B cell (primary cell): ENCODE measurements around the gene FAF2. TPM values are rescaled to one million over a fixed set of nuclear protein-coding genes. Genes with fewer than 3 reads are reported as not detected.

Experiments
- ATAC-seq: fragments of 200-7000 bp; cut with Tn5 transposase; one replicate; pipeline ENCODE4 v1.10.0; 2021; ENCODE audit warnings: low read depth, mild to moderate bottlenecking, moderate number of reproducible peaks, moderate library complexity
- CTCF ChIA-PET: fragments of 350-600 bp; sonication (Branson Sonifier 250); formaldehyde crosslinking; loops from one replicate; lab custom pipeline; 2021; ENCODE audit warnings: antibody characterized with exemption, inconsistent platforms; lab: Charles Lee
- POLR2A ChIA-PET: fragments of 350-600 bp; sonication (Branson Sonifier 250); formaldehyde crosslinking; loops from one replicate; lab custom pipeline; 2021; ENCODE audit warnings: antibody characterized with exemption; lab: Charles Lee
- DNase-seq: peaks from one replicate; pipeline ENCODE4 v3.0.0; 2013
- H2AFZ ChIP-seq: 2 replicates; pipeline ENCODE4 v1.6.1; 2012; ENCODE audit warnings: mild to moderate bottlenecking, low read depth, low read length; ENCODE audit not compliant: insufficient read depth, poor library complexity, severe bottlenecking
- H3K27ac ChIP-seq, 2 donors: 1 replicate in 1 of 2; 2 replicates in 1 of 2; pipeline ENCODE4 v1.5.1; 2012 to 2013; ENCODE audit warnings: low read length in 2 of 2, mild to moderate bottlenecking in 2 of 2, moderate library complexity in 1 of 2
- H3K27me3 ChIP-seq, 4 experiments: fragments of 200-600 bp in 1 of 4; sonication (generic) in 1 of 4; replicated peaks in 1 of 4; 1 replicate in 2 of 4; 2 replicates in 2 of 4; pipeline versions ENCODE4 v1.6.1 to v1.7.0; 2013 to 2016; ENCODE audit warnings: low read length in 3 of 4, mild to moderate bottlenecking in 2 of 4, mixed read lengths in 1 of 4, moderate library complexity in 1 of 4; ENCODE audit not compliant: insufficient read depth in 4 of 4, control insufficient read depth in 3 of 4; ENCODE audit errors: control extremely low read depth in 1 of 4
- H3K36me3 ChIP-seq, 2 experiments: replicated peaks in 1 of 2; 1 replicate in 1 of 2; 2 replicates in 1 of 2; pipeline versions ENCODE4 v1.6.1 to v1.7.1; 2013; ENCODE audit warnings: low read length in 1 of 2; ENCODE audit not compliant: insufficient read depth in 2 of 2, control insufficient read depth in 1 of 2; ENCODE audit errors: control extremely low read depth in 1 of 2, extremely low read depth in 1 of 2
- H3K4me1 ChIP-seq, 2 donors: fragments of 200-600 bp in 1 of 2; sonication (generic) in 1 of 2; 1 replicate in 1 of 2; 2 replicates in 1 of 2; pipeline versions ENCODE4 v1.5.1 to v1.6.1; 2013 to 2017; ENCODE audit warnings: low read length in 2 of 2; ENCODE audit not compliant: control insufficient read depth in 2 of 2, insufficient read depth in 2 of 2
- H3K4me2 ChIP-seq: replicated peaks from 2 replicates; pipeline ENCODE3; 2012; ENCODE audit warnings: mild to moderate bottlenecking, low read depth, low read length; ENCODE audit not compliant: poor library complexity, severe bottlenecking
- H3K4me3 ChIP-seq, 5 experiments: fragments of 200-600 bp in 1 of 5; sonication (generic) in 1 of 5; 1 replicate in 3 of 5; 2 replicates in 2 of 5; pipeline versions ENCODE4 v1.5.1 to v1.7.0; 2011 to 2016; ENCODE audit warnings: low read length in 4 of 5, mild to moderate bottlenecking in 4 of 5, low read depth in 2 of 5, control low read depth in 1 of 5, moderate library complexity in 1 of 5; ENCODE audit not compliant: insufficient read depth in 1 of 5; ENCODE audit errors: control extremely low read depth in 1 of 5, extremely low read depth in 1 of 5
- H3K79me2 ChIP-seq: fragments of 200-600 bp; sonication (generic); one replicate; pipeline ENCODE4 v1.6.0; 2016; ENCODE audit warnings: low read length; ENCODE audit not compliant: control insufficient read depth, insufficient read depth
- H3K9ac ChIP-seq: fragments of 200-600 bp; sonication (generic); 2 replicates; pipeline ENCODE4 v1.6.1; 2017; ENCODE audit warnings: mild to moderate bottlenecking, low read length, moderate library complexity
- H3K9me3 ChIP-seq, 3 donors: one replicate each; pipeline versions ENCODE4 v1.6.1 to v1.7.1; 2013; ENCODE audit warnings: low read length in 2 of 3; ENCODE audit not compliant: control insufficient read depth in 2 of 3, insufficient read depth in 1 of 3; ENCODE audit errors: control extremely low read depth in 1 of 3
- H4K20me1 ChIP-seq: 2 replicates; pipeline ENCODE4 v1.6.0; 2012; ENCODE audit warnings: mild to moderate bottlenecking, low read length; ENCODE audit not compliant: insufficient read depth, control insufficient read depth, poor library complexity, severe bottlenecking
- H3K27ac Mint-ChIP-seq: one replicate; pipeline ENCODE4 v1.8.0; 2021; ENCODE audit warnings: mixed read lengths
- H3K27me3 Mint-ChIP-seq: one replicate; pipeline ENCODE4 v1.8.0; 2021; ENCODE audit warnings: mixed read lengths
- H3K4me1 Mint-ChIP-seq: one replicate; pipeline ENCODE4 v1.8.0; 2021; ENCODE audit warnings: mixed read lengths
- H3K4me3 Mint-ChIP-seq: one replicate; pipeline ENCODE4 v1.8.0; 2021; ENCODE audit warnings: mixed read lengths
- H3K9me3 Mint-ChIP-seq: one replicate; pipeline ENCODE4 v1.8.0; 2022; ENCODE audit warnings: mixed read lengths; ENCODE audit not compliant: insufficient read depth
- CTCF ChIP-seq: fragments of 200-600 bp; IDR thresholded peaks from one replicate; pipeline ENCODE4 v1.8.0; 2022; ENCODE audit warnings: antibody characterized with exemption, mild to moderate bottlenecking
- EZH2 ChIP-seq: IDR thresholded peaks from 2 replicates; pipeline ENCODE4 v1.6.1; 2012; ENCODE audit warnings: borderline replicate concordance, low read depth, mild to moderate bottlenecking, moderate library complexity, low read length; ENCODE audit not compliant: insufficient read depth, poor library complexity, severe bottlenecking
- WGBS: methylation state at CpG from one replicate; pipeline ENCODE4 v1.1.5; 2013; ENCODE audit warnings: missing lambda C conversion rate; ENCODE audit not compliant: insufficient coverage; 5-methylcytosine and 5-hydroxymethylcytosine counted together
- intact Hi-C: fragments of 100-400 bp; cut with micrococcal nuclease; formaldehyde crosslinking; loops from one replicate; pipeline ENCODE4 v1.10.0; 2022
- polyA plus RNA-seq: library from polyadenylated mRNA; depleted of rRNA; stranded (reverse); fragments of >200 nt; gene quantifications from 2 replicates; pipeline ENCODE4 v1.2.3, GENCODE V29; 2012
- total RNA-seq, 2 donors: library from RNA; stranded (reverse); fragments of 120-200 nt in 1 of 2; gene quantifications; 1 replicate in 1 of 2; 2 replicates in 1 of 2; pipeline versions ENCODE4 v1.2.3 to v1.2.4, GENCODE V29; 2013 to 2022

Gene FAF2
- total and polyA plus RNA-seq, 2 donors (not counting 1 experiment from before 2014, with no cell fraction given): 10.9 to 35.1 TPM

- no peaks in the 10 kb centered on the region for H3K9me3 ChIP-seq
- H3K36me3 ChIP-seq: peaks cover 0 to 72% of the 10 kb centered on the region in 2 experiments
- H3K4me2 ChIP-seq: peak overlapping the region; percentile 68
- no peak overlapping the region for H3K4me3 ChIP-seq
- H3K27ac ChIP-seq: peak overlapping the region; percentile 7 to 31
- no peak overlapping the region for H2AFZ ChIP-seq
- ChIA-PET CTCF (interaction anchor here (2.8 kb wide), 1 partner anchor 12 kb away, joined by 21 read pairs; no protein-coding TSS in a partner anchor), POLR2A (interaction anchor here (0.6 to 1.6 kb wide), 3 partner anchors 13 to 28 kb away, joined by 3 to 8 read pairs (median 6); no protein-coding TSS in a partner anchor)
- peaks cover 87% of the 10 kb centered on the region for H4K20me1 ChIP-seq
- peaks cover 62 to 68% of the 10 kb centered on the region in 2 donors for H3K4me1 ChIP-seq
- no peak for TF ChIP-seq CTCF
- TF ChIP-seq EZH2: no peak
- H3K9me3 Mint-ChIP-seq: no peaks in the 10 kb centered on the region
- H3K27me3 Mint-ChIP-seq: no peaks in the 10 kb centered on the region
- intact Hi-C loops: no loop called here
- H3K4me1 Mint-ChIP-seq: peaks cover 55% of the 10 kb centered on the region
- DNase-seq: no peak
- ATAC-seq: no peak
- H3K27ac Mint-ChIP-seq: peak overlapping the region; percentile 76
- no peak overlapping the region for H3K9ac ChIP-seq
- WGBS: 60% methylated on average over 21 of the region's 24 CpGs
- H3K4me3 Mint-ChIP-seq: peak overlapping the region; percentile 50
- no peaks in the 10 kb centered on the region for H3K27me3 ChIP-seq
- peaks cover 54% of the 10 kb centered on the region for H3K79me2 ChIP-seq
Observed at GRCh38 chr5:176530983-176531901, 83.1 kb downstream of the FAF2 start.
